ENCODE measurements around the gene RACK1. TPM values are rescaled to one million over a fixed set of nuclear protein-coding genes. Genes with fewer than 3 reads are reported as not detected.
"Not testable (repeated sequence)": the region's sequence is repeated elsewhere in the genome, so short reads cannot be mapped to it uniquely, and the experiment has no call there.

Gene RACK1
- total RNA-seq, 1 donor from 2014 or later, result 2,870 TPM

- Histone ChIP-seq H3K9me3 (no peaks in the 10 kb centered on the region), H3K4me3 (no peak overlapping the region), H3K27ac (no peak overlapping the region), H3K27me3 (no peaks in the 10 kb centered on the region), H3K36me3 (no peaks in the 10 kb centered on the region), H3K4me1 (peaks cover 0 to 2% of the 10 kb centered on the region in 2 donors)
- no peak for DNase-seq (ENCODE audit: low spot score in 2 of 2)
- intact Hi-C loops (cut with DNase I), result no loop called here
- TF ChIP-seq CTCF (IDR thresholded peaks at IDR 0.05), result no peak
These were observed 30.8 kb downstream of the RACK1 start for GRCh38 chr5:181212934-181213333.

GRCh38 chr5:181212080-181212479 lies 31.6 kb downstream of the RACK1 start:
- TF ChIP-seq CTCF (IDR thresholded peaks at IDR 0.05), result no peak
- Histone ChIP-seq H3K4me1 (peaks cover 0 to 2% of the 10 kb centered on the region in 2 donors), H3K27me3 (no peaks in the 10 kb centered on the region), H3K36me3 (no peaks in the 10 kb centered on the region), H3K27ac (no peak overlapping the region), H3K9me3 (no peaks in the 10 kb centered on the region), H3K4me3 (no peak overlapping the region)
- no peak for DNase-seq (ENCODE audit: low spot score in 2 of 2)
- intact Hi-C loops (cut with DNase I), result no loop called here

- DNase-seq (ENCODE audit: low spot score in 2 of 2), result no peak
- TF ChIP-seq CTCF (IDR thresholded peaks at IDR 0.05), result no peak
- Histone ChIP-seq H3K4me3 (no peak overlapping the region), H3K27me3 (no peaks in the 10 kb centered on the region), H3K36me3 (no peaks in the 10 kb centered on the region), H3K9me3 (no peaks in the 10 kb centered on the region), H3K27ac (no peak overlapping the region), H3K4me1 (peaks cover 0 to under 1% of the 10 kb centered on the region in 2 donors)
- intact Hi-C loops (cut with DNase I), result no loop called here
These were observed 32.5 kb downstream of the RACK1 start for GRCh38 chr5:181211208-181211607.

GRCh38 chr5:181210698-181211097 lies 33.0 kb downstream of the RACK1 start:
- intact Hi-C loops (cut with DNase I); H3K27me3 ChIP-seq; H3K4me1 ChIP-seq; H3K27ac ChIP-seq; H3K36me3 ChIP-seq; DNase-seq (ENCODE audit: low spot score in 2 of 2); H3K9me3 ChIP-seq; H3K4me3 ChIP-seq: not testable (repeated sequence)

GRCh38 chr5:181210148-181210547 lies 33.6 kb downstream of the RACK1 start:
- H3K27me3 ChIP-seq; DNase-seq (ENCODE audit: low spot score in 2 of 2); intact Hi-C loops (cut with DNase I); H3K9me3 ChIP-seq; H3K4me1 ChIP-seq; H3K4me3 ChIP-seq; H3K27ac ChIP-seq; H3K36me3 ChIP-seq: not testable (repeated sequence)

GRCh38 chr5:181209006-181209405 lies 34.7 kb downstream of the RACK1 start:
- H3K36me3 ChIP-seq; H3K4me3 ChIP-seq; H3K9me3 ChIP-seq; H3K4me1 ChIP-seq; DNase-seq (ENCODE audit: low spot score in 2 of 2); H3K27me3 ChIP-seq; H3K27ac ChIP-seq: not testable (repeated sequence)
- intact Hi-C loops (cut with DNase I), result loop anchor here (10.0 kb wide), 1 partner anchor 854 kb away; the partner anchor contains the start of gene GFPT2

- H3K4me1 ChIP-seq, result peaks cover 4 to 13% of the 10 kb centered on the region in 2 donors
- intact Hi-C loops (cut with DNase I), result loop anchor here (10.0 kb wide), 1 partner anchor 853 kb away; the partner anchor contains the start of gene GFPT2
- H3K9me3 ChIP-seq, result no peaks in the 10 kb centered on the region
- peak overlapping the region; percentile 87 to 88 for H3K27ac ChIP-seq
- H3K36me3 ChIP-seq, result no peaks in the 10 kb centered on the region
- H3K4me3 ChIP-seq, result peak overlapping the region; percentile 53 to 72
- TF ChIP-seq CTCF (IDR thresholded peaks at IDR 0.05), result no peak
- H3K27me3 ChIP-seq, result no peaks in the 10 kb centered on the region
- no peak for DNase-seq (ENCODE audit: low spot score in 2 of 2)
These were observed 35.8 kb downstream of the RACK1 start for GRCh38 chr5:181207960-181208253.
